SJCRH30 (cell line): ENCODE measurements around the gene HID1. TPM values are rescaled to one million over a fixed set of nuclear protein-coding genes. Genes with fewer than 3 reads are reported as not detected.

Experiments
- DNase-seq, 2 experiments: peaks; one replicate each; pipeline ENCODE4 v3.0.0-alpha.2; 2015 to 2020
- H3K27ac ChIP-seq: fragments of 250-450 bp; sonication (Bioruptor Pico); 2 replicates; pipeline ENCODE4 v1.5.1; 2020; ENCODE audit warnings: mild to moderate bottlenecking, moderate library complexity
- H3K27me3 ChIP-seq: fragments of 250-450 bp; sonication (Bioruptor Pico); 2 replicates; pipeline ENCODE4 v1.5.1; 2020; ENCODE audit warnings: mild to moderate bottlenecking, moderate library complexity
- H3K36me3 ChIP-seq: fragments of 250-450 bp; sonication (Bioruptor Pico); 2 replicates; pipeline ENCODE4 v1.5.1; 2020; ENCODE audit warnings: mild to moderate bottlenecking, moderate library complexity
- H3K4me1 ChIP-seq: fragments of 250-450 bp; sonication (Bioruptor Pico); 2 replicates; pipeline ENCODE4 v1.5.1; 2020; ENCODE audit warnings: mild to moderate bottlenecking, moderate library complexity
- H3K4me3 ChIP-seq: fragments of 250-450 bp; sonication (Bioruptor Pico); 2 replicates; pipeline ENCODE4 v1.5.1; 2020; ENCODE audit warnings: mild to moderate bottlenecking, moderate library complexity
- H3K9me3 ChIP-seq: fragments of 250-450 bp; sonication (Bioruptor Pico); replicated peaks from 2 replicates; pipeline ENCODE4 v1.5.1; 2020; ENCODE audit warnings: mild to moderate bottlenecking, moderate library complexity
- total RNA-seq: library from RNA; depleted of rRNA; stranded (reverse); fragments of >200 nt; shearing (Covaris generic); gene quantifications from 2 replicates; pipeline ENCODE4 v1.2.3, GENCODE V29; 2014

HID1 gene
- total RNA-seq, 1 experiment from 2014 or later, result 1.7 TPM

DNA sequence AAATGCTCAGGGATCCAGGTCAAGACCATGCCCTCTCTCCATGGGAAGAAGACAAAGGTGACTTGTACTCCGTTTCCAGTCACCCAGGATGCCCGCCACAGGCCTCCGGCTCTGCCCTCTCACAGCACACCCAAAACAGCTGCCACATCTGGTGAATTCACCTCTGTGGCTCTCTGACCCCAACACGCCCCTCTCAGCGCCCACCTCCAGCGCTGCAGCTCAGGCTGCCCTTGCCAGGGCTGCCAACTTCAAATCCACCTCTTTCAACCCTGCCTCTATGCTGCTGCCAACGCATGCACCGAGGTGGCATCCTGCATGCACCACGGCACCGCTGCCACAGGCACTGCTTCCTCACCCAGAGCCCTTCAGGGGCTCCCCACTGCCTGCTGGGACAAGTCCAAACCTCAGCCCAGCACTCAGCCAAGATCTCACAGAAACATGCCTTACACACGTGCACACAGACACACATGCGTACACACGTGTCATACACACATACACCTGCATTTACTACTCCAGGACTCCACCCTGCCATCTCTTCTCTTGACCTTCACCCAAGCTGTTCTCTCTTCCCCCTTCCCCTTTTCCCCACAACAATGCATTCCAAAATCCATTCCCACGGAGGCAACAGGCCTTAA lies 7.5 kb downstream of the HID1 start:
- H3K36me3 ChIP-seq, result no peaks in the 10 kb centered on the region
- peaks cover 3% of the 10 kb centered on the region; the same call in 1 of the 2 replicates for H3K27me3 ChIP-seq
- DNase-seq, result peak in 1 of 2 experiments; percentile 4
- H3K27ac ChIP-seq, result no peak overlapping the region
- no peaks in the 10 kb centered on the region for H3K4me1 ChIP-seq
- H3K9me3 ChIP-seq, result no peaks in the 10 kb centered on the region
- H3K4me3 ChIP-seq, result no peak overlapping the region

DNA sequence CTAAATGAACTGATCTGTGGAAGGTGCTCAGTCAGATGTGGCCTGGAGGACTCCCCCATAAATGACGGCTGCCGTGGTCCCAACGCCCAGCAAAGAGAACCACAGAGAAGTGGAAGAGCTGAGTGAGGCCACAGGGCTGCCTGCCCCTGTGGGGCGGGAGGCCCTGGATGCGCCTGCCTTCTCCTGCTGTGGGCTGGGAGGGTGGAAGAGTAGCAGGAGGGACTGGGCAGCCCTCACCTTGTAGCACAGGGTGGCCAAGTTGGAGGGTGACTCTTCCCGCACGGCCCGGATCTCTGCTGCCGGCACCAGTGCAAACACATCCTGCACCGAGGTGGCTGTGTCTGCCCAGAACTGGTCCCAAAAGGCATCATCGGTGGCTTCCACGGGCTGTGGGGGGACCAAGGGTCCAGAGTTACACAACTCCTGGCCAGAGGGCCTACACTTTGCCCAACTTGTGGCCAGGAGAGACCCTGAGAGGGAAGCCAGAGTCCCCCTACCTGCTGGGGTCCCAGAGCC lies 8.3 kb downstream of the HID1 start:
- Histone ChIP-seq H3K4me1 (no peaks in the 10 kb centered on the region), H3K27ac (no peak overlapping the region), H3K27me3 (0 out of 2 replicates have a peak, but pooled peaks cover under 1% of the 10 kb centered on the region), H3K9me3 (no peaks in the 10 kb centered on the region), H3K36me3 (no peaks in the 10 kb centered on the region), H3K4me3 (no peak overlapping the region)
- DNase-seq, result no peak

DNA sequence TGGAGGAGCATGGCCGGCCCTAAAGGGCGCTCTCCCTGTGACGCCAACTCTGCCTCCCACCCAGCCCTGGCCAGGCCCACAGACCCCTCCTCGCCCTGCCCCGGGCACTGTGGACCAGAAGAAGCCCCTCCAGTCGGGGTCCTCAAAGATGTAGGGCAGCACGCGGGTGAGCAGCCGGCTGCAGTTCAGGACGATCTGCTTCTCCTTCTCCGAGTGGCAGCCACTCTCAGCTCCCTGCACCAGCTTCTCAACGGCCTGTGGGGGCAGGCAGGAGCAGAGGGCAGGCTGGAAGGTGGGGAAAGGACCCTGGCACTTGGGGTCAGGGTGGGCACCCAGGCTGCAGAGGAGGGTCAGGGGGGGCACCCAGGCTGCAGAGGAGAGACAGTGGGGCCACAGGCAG lies 8.9 kb downstream of the HID1 start:
- Histone ChIP-seq H3K4me3 (no peak overlapping the region), H3K27me3 (no peaks in the 10 kb centered on the region), H3K27ac (no peak overlapping the region), H3K4me1 (no peaks in the 10 kb centered on the region), H3K9me3 (no peaks in the 10 kb centered on the region), H3K36me3 (no peaks in the 10 kb centered on the region)
- peak in 1 of 2 experiments; percentile 19 for DNase-seq

DNA sequence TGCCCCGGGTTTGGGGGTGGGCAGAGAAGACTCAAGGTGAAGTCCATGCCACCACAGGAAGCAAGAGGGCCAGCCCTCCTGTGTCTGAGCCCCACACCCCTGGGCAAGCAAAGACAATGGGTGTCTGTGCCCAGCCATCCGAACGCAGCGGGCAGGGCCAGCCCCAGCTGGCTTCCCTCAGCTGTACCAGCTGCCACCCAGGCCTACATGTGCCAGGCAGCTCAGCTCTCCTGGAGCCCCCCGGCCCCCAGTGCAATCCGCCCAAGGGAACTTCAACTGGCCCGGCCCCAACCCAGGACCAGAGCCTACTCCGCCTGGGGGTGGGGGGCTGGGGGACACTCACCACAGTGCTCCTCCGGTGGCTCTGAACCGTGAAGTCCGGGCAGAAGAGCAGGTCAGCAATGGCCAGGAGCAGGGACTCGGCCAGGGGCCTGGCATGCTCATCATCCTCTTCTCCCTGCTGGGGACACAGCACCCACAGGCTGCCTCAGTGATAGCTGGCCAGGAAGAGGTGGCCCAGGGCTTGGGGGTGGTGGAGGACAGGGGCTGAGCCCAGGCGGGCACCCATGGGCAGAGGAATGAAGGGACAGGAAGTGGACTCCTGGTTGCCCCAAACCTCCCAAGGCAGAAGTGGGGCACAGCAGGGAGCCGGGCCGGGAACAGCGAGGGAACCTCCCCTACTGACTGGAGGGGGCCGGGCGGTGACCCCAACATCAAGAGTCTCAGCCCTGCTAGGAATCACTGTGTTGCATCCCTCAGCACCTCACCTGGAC lies 9.8 kb downstream of the HID1 start:
- H3K4me3 ChIP-seq, result no peak overlapping the region
- no peaks in the 10 kb centered on the region for H3K36me3 ChIP-seq
- H3K27ac ChIP-seq, result no peak overlapping the region
- no peaks in the 10 kb centered on the region for H3K9me3 ChIP-seq
- H3K4me1 ChIP-seq, result no peaks in the 10 kb centered on the region
- no peaks in the 10 kb centered on the region for H3K27me3 ChIP-seq
- DNase-seq, result no peak

DNA sequence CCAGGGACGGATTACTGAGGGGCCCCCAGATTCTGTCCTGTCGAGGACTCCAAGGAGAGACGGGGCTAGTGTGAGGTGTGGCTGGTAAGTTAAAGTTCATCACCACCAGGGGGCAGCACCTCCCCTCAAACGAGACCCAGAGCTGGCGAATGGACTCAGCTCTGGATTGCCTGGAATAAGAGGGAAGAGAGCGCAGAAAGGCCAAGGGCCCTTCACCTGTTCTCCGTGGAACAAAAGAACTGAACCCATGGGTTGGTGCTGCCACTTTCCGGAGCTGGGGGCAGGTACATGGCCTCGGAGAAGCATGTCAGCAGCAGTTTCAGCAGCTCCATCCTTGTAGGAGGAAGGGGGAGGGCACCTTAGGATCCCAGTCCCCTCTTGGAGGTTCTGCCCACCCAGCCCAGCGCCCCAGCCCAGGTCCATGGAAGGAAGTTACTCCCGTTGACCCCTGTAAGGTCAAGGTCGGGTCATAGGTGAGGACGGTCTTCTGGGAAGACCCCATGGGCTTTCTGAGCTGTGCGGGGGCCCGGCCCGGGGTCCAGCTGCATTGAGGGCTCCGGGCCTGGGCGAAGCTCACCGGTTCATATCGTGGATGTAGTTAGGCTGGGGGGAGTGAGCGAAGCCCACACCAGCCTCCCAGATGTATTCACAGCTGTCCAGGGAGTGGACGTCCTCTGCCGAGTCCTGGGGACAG lies 10.8 kb downstream of the HID1 start:
- no peaks in the 10 kb centered on the region for H3K9me3 ChIP-seq
- peak; percentile 91 to 97 for DNase-seq
- no peak overlapping the region for H3K4me3 ChIP-seq
- no peak overlapping the region for H3K27ac ChIP-seq
- H3K36me3 ChIP-seq, result no peaks in the 10 kb centered on the region
- no peaks in the 10 kb centered on the region for H3K4me1 ChIP-seq
- no peaks in the 10 kb centered on the region for H3K27me3 ChIP-seq

DNA sequence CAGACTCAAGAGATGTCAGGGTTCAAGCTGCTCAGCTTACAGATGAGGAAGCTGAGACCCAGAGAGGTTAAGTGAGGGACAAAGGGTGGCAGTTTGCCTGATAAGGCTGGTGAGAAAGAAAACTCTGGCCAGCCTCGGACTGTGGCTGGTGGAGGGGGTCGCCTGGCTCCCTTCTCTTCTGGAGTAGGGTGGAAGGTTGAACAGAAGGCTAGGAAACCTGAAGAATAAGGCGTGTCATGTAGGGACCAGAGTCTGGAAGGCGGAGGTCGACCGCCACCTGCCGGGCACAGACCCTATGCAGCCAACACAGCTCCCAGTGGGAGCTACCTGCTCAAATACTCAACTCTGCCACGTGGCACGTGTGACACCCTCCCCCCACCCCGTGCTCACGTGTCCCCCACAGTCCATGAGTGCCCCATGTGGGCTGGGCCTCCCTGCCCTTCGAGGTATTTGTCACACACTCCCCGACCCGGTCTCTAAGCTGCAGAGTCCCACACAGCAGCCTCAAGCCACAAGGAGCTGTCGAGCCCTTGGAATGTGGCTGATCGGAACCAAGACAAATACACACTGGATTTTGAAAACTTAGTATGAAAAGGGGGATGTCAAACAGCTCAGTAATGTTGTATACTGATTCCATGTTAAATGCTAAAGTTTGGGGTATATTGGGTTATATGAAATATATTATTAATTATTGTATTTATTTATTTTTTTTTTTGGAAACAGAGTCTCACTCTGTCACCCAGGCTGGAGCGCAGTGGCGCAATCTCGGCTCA lies 11.8 kb downstream of the HID1 start:
- Histone ChIP-seq H3K27ac (no peak overlapping the region), H3K36me3 (no peaks in the 10 kb centered on the region), H3K9me3 (no peaks in the 10 kb centered on the region), H3K27me3 (no peaks in the 10 kb centered on the region), H3K4me3 (no peak overlapping the region), H3K4me1 (no peaks in the 10 kb centered on the region)
- DNase-seq, result peak; percentile 34 to 45

DNA sequence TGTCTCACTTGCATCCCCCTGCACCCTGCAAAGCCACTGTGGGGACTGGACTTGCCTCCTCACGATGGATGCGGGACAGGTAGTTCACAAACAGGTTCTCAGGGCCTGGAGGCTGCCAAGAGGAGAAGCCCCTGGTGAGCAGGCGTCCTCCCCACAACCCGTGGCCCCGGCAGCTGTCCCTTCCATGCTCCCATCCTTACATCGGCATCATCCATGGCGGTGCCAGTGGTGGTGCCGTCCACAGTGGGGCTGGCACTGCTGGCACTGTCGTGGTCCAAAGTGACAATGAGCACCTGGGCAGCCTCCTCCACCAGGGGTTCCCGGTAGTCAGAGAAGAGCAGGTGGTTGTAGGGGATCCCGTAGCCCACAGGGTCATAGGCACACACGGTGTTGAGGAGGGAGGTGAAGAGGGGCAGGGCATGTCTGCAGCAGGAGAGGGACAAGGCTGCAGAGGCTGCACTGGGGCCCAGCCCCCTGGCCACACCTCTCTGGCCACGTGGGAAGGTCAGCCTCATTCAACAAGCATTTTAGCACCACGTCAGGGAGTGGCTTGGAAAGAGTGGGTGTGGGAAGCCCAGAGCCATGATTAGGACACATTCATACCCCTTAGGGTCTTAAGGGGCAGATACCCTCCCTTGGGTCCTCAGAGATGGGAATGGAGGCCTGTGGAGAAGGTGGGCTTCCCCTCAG lies 12.6 kb downstream of the HID1 start:
- H3K36me3 ChIP-seq, result no peaks in the 10 kb centered on the region
- H3K4me1 ChIP-seq, result no peaks in the 10 kb centered on the region
- peak in 1 of 2 experiments; percentile 14 for DNase-seq
- H3K4me3 ChIP-seq, result no peak overlapping the region
- H3K27ac ChIP-seq, result no peak overlapping the region
- H3K27me3 ChIP-seq, result peaks cover 2% of the 10 kb centered on the region; the same call in 1 of the 2 replicates
- H3K9me3 ChIP-seq, result no peaks in the 10 kb centered on the region

DNA sequence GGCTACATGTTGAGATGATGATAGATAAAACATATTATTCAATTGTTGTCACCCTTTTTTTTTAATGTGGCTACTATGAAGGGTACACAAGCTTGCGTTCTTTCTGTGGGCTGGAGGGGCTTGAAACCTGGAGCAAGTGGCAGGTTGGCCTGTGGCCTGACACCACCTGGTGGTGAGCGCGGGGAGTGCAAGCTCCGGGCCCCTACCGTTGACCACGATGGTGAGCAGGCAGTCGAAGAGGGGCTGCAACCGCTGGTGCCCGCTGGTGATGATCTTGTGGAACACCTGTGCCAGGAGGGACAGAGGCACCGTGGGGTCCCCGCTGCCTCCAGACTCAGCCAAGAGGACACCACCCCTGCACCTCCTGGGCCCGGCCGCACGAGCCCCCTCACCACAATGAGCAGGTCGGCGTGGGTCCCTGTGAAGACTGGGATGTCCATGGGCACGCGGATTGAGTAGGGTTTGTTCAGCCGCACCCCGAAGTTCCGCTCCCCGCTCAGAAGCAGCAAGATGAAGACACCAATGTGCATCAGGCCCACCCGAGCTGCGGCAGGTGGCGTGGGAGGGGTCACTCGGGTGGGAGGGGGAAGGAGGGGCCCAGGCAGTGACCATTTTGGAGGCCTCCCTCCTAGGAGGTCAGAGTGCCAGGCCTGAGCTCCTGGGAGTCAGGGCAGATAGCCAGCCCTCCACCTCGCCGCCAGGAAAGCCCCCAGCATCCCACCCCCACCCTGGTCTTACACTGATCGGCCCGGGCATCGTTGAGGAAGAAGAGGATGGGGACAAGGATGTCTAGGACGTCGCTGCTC lies 14.4 kb downstream of the HID1 start:
- H3K36me3 ChIP-seq, result no peaks in the 10 kb centered on the region
- H3K27ac ChIP-seq, result no peak overlapping the region
- no peaks in the 10 kb centered on the region for H3K4me1 ChIP-seq
- no peaks in the 10 kb centered on the region for H3K9me3 ChIP-seq
- no peak overlapping the region for H3K4me3 ChIP-seq
- DNase-seq, result peak; percentile 78 to 87
- peaks cover 9% of the 10 kb centered on the region; the same call in 1 of the 2 replicates for H3K27me3 ChIP-seq

DNA sequence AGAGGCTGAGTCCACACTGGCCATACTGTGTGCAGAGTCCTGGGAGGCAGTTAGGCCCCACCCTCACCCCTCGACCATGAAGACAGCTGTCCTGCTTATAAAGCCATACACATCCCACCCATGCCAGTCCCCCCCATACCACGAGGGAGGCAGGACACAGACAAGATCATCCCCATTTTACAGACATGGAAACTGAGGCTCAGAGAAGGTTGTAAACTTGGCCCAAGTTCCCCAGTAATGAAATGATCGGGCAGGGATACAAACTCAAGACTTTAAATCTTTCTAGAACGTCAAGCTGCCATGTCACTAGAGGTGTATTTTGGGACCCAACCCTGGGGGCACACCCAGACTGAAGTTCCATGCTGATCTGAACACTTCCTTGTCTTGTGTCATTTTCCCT lies 16.5 kb downstream of the HID1 start:
- no peak for DNase-seq
- Histone ChIP-seq H3K27me3 (peaks cover 9% of the 10 kb centered on the region), H3K4me1 (no peaks in the 10 kb centered on the region), H3K27ac (no peak overlapping the region), H3K9me3 (no peaks in the 10 kb centered on the region), H3K36me3 (no peaks in the 10 kb centered on the region), H3K4me3 (no peak overlapping the region)

DNA sequence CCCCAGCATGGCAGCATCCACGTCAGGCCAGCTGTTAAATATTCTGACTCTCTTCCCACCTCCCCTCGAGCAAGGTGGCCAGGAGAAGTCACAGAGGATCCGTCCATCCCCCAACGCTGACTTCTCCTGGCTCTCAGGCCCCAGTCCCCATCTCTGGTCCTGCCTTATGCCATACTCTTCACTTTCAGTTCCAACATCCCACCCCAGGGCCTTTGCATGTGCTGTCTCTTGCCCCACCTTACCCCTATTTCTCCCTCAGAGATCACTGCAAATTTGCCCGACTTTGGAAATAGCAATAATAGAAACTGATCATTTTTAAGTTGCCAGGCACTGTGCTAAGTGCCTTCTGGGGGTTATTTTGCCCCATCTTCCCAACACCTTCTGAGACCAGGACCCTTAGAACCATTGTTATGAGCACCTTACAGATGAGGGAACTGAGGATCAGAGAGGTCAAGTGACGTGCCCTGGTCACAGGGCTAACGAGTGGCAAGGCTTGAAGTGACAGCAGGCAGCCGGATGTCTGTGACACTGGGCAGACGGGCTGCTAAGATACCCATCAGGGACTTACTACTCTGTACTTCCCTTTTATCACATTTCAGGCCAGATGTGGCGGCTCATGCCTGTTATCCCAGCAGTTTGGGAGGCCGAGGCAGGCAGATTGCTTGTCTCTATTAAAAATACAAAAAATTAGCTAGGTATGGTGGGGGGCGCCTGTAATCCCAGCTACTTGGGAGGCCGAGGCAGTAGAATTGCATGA lies 17.7 kb downstream of the HID1 start:
- H3K27me3 ChIP-seq, result peaks cover 16% of the 10 kb centered on the region

DNA sequence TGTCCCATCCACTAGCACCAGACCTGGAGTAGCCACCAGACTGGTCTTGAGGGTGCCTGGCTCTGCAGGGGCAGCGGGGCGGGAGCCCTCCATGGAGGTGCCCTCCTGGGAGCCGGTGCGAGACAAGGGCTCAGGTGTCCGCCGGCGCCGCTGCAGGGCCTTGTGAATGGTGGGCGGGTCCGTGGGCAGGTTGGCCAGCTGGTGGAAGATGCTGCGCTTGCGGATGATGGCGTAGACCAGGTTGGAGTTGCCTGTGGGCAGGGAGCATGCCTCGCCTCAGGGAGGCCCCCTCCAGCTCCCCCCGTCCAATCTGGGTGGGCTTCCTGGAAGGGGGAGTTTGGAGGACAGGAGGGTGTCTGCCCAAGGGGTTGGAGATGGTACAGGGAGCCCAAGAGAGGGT lies 18.4 kb downstream of the HID1 start:
- no peaks in the 10 kb centered on the region for H3K4me1 ChIP-seq
- DNase-seq, result no peak
- no peak overlapping the region for H3K4me3 ChIP-seq
- H3K36me3 ChIP-seq, result no peaks in the 10 kb centered on the region
- H3K27me3 ChIP-seq, result peaks cover 19% of the 10 kb centered on the region
- H3K9me3 ChIP-seq, result no peaks in the 10 kb centered on the region
- H3K27ac ChIP-seq, result no peak overlapping the region

More for the DNA sequence above, 17.7 kb downstream of the HID1 start:
- DNase-seq, result no peak
- H3K9me3 ChIP-seq, result no peaks in the 10 kb centered on the region
- no peaks in the 10 kb centered on the region for H3K4me1 ChIP-seq
- no peak overlapping the region for H3K27ac ChIP-seq
- H3K36me3 ChIP-seq, result no peaks in the 10 kb centered on the region
- no peak overlapping the region for H3K4me3 ChIP-seq

DNA sequence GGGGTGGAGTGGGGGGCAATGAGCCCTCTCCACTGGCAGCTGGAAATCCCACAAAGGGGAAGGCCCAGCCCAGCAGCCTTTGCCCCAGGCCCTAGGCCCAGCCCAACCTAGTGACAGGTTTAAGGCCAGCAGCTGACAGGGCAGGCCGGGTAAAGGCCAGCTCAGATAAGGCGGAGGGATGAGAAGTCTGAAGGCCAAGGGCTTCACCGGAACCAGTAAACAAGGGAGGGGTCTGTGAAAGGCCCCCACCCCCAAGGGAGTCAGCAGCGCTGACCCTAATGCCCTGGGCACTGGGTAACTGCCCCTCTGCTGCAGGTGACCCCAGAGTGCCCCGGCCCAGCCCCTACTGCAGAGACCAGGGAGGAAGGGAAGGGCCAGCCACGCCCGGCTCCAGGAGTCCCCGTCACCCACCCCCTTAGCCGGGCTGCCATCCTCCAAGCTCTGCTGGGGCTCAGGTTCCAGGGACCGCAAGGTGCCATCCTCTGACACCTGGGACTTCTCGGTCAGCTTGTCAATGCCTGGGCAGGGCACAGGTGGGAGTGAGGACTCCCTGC lies 19.3 kb downstream of the HID1 start:
- H3K27me3 ChIP-seq, result peaks cover 19% of the 10 kb centered on the region
- H3K9me3 ChIP-seq, result no peaks in the 10 kb centered on the region
- no peak for DNase-seq
- H3K4me3 ChIP-seq, result no peak overlapping the region
- H3K27ac ChIP-seq, result no peak overlapping the region
- no peaks in the 10 kb centered on the region for H3K36me3 ChIP-seq
- H3K4me1 ChIP-seq, result no peaks in the 10 kb centered on the region
